ENCODE data around the gene CD9. TPM values are rescaled to one million over a fixed set of nuclear protein-coding genes. Genes with fewer than 3 reads are reported as not detected.

Gene CD9
- total RNA-seq, 6 experiments from 2014 or later = 43.2 to 72.6 (median 46.4) TPM

- no peaks in the 10 kb centered on the region for H3K9me3 Mint-ChIP-seq
- peaks cover 2% of the 10 kb centered on the region for H3K27me3 Mint-ChIP-seq (ENCODE audit: insufficient read depth)
- H3K4me3 Mint-ChIP-seq = no peak overlapping the region
- TF ChIP-seq CTCF (IDR thresholded peaks at IDR 0.05) = no peak
- H3K36me3 Mint-ChIP-seq (ENCODE audit: low read depth) = peaks cover 11% of the 10 kb centered on the region; the same call in 1 of the 2 replicates
- no peak for DNase-seq
- no peak overlapping the region; the same call in 1 of the 2 replicates for H3K27ac Mint-ChIP-seq
- peaks cover 31% of the 10 kb centered on the region for H3K4me1 Mint-ChIP-seq (ENCODE audit: low read depth)
Observed at GRCh38 chr12:6234214-6234613, 34.0 kb downstream of the CD9 start.

- TF ChIP-seq CTCF (IDR thresholded peaks at IDR 0.05) = no peak
- Mint-ChIP-seq H3K36me3 (ENCODE audit: low read depth) (peaks cover 11% of the 10 kb centered on the region; the same call in 1 of the 2 replicates), H3K27ac (no peak overlapping the region), H3K9me3 (no peaks in the 10 kb centered on the region), H3K27me3 (ENCODE audit: insufficient read depth) (peaks cover 2% of the 10 kb centered on the region), H3K4me3 (no peak overlapping the region), H3K4me1 (ENCODE audit: low read depth) (peaks cover 24% of the 10 kb centered on the region)
- DNase-seq = no peak
Observed at GRCh38 chr12:6234906-6235305, 34.7 kb downstream of the CD9 start.

- no peak for TF ChIP-seq CTCF (IDR thresholded peaks at IDR 0.05)
- peaks cover 11% of the 10 kb centered on the region; the same call in 1 of the 2 replicates for H3K36me3 Mint-ChIP-seq (ENCODE audit: low read depth)
- no peak overlapping the region for H3K27ac Mint-ChIP-seq
- no peaks in the 10 kb centered on the region for H3K9me3 Mint-ChIP-seq
- no peak overlapping the region for H3K4me3 Mint-ChIP-seq
- H3K4me1 Mint-ChIP-seq (ENCODE audit: low read depth) = peaks cover 18% of the 10 kb centered on the region
- H3K27me3 Mint-ChIP-seq (ENCODE audit: insufficient read depth) = no peaks in the 10 kb centered on the region; the same call in 1 of the 2 replicates
- no peak for DNase-seq
Observed at GRCh38 chr12:6235499-6235898, 35.3 kb downstream of the CD9 start.

GRCh38 chr12:6235906-6236640, 35.9 kb downstream of the CD9 start:
- Mint-ChIP-seq H3K36me3 (ENCODE audit: low read depth) (peaks cover 11% of the 10 kb centered on the region; the same call in 1 of the 2 replicates), H3K9me3 (no peaks in the 10 kb centered on the region), H3K4me3 (no peak overlapping the region), H3K27ac (no peak overlapping the region), H3K4me1 (ENCODE audit: low read depth) (peaks cover 12% of the 10 kb centered on the region), H3K27me3 (ENCODE audit: insufficient read depth) (no peaks in the 10 kb centered on the region; the same call in 1 of the 2 replicates)
- no peak for TF ChIP-seq CTCF (IDR thresholded peaks at IDR 0.05)
- no peak for DNase-seq

GRCh38 chr12:6236641-6236940, 36.4 kb downstream of the CD9 start:
- Mint-ChIP-seq H3K4me1 (ENCODE audit: low read depth) (peaks cover 8% of the 10 kb centered on the region), H3K27me3 (ENCODE audit: insufficient read depth) (peaks cover 2% of the 10 kb centered on the region; the same call in 1 of the 2 replicates), H3K9me3 (no peaks in the 10 kb centered on the region), H3K36me3 (ENCODE audit: low read depth) (peaks cover 11% of the 10 kb centered on the region; the same call in 1 of the 2 replicates), H3K27ac (no peak overlapping the region), H3K4me3 (no peak overlapping the region)
- DNase-seq = no peak
- TF ChIP-seq CTCF (IDR thresholded peaks at IDR 0.05) = no peak
